H7 (cell line): ENCODE results near the gene DHFR. TPM values are rescaled to one million over a fixed set of nuclear protein-coding genes. Genes with fewer than 3 reads are reported as not detected.
"Not testable (repeated sequence)": the region's sequence is repeated elsewhere in the genome, so short reads cannot be mapped to it uniquely, and the experiment has no call there.

ENCODE experiments used
- DNase-seq: peaks from one replicate; pipeline ENCODE4 v3.0.0; 2012
- H3K27me3 ChIP-seq: 2 replicates; pipeline ENCODE4 v1.6.0; 2011; ENCODE audit warnings: mild to moderate bottlenecking, low read length; ENCODE audit not compliant: control insufficient read depth, insufficient read depth
- H3K36me3 ChIP-seq: replicated peaks from 2 replicates; pipeline ENCODE4 v1.5.1; 2011; ENCODE audit warnings: low read length; ENCODE audit not compliant: control insufficient read depth, insufficient read depth
- H3K4me3 ChIP-seq: 2 replicates; pipeline ENCODE4 v1.5.1; 2011; ENCODE audit warnings: low read depth, mild to moderate bottlenecking, control low read depth, low read length, moderate library complexity; ENCODE audit not compliant: insufficient read depth
- total RNA-seq: library from RNA; depleted of rRNA; stranded (reverse); fragments of >200 nt; shearing (Covaris generic); gene quantifications from 2 replicates; pipeline ENCODE4 v1.2.3, GENCODE V29; 2014

DHFR gene
- total RNA-seq, 1 experiment from 2014 or later: 67.6 TPM

GRCh38 chr5:80668016-80668969 is 13.5 kb upstream of the DHFR start:
- H3K27me3 ChIP-seq: no peaks in the 10 kb centered on the region
- H3K36me3 ChIP-seq: peaks cover 3% of the 10 kb centered on the region

GRCh38 chr5:80667384-80667783 is 12.6 kb upstream of the DHFR start:
- no peak for DNase-seq
- H3K27me3 ChIP-seq: no peaks in the 10 kb centered on the region
- no peaks in the 10 kb centered on the region for H3K36me3 ChIP-seq
- no peak overlapping the region for H3K4me3 ChIP-seq

More at GRCh38 chr5:80668016-80668969, 13.5 kb upstream of the DHFR start:
- DNase-seq: peak; percentile 31
- H3K4me3 ChIP-seq: no peak overlapping the region

GRCh38 chr5:80665057-80665456 is 10.3 kb upstream of the DHFR start:
- no peak overlapping the region for H3K4me3 ChIP-seq
- no peaks in the 10 kb centered on the region; the same call in 1 of the 2 replicates for H3K36me3 ChIP-seq
- H3K27me3 ChIP-seq: no peaks in the 10 kb centered on the region
- no peak for DNase-seq

GRCh38 chr5:80662108-80662507 is 7.3 kb upstream of the DHFR start:
- Histone ChIP-seq H3K36me3 (peaks cover 7% of the 10 kb centered on the region), H3K27me3 (no peaks in the 10 kb centered on the region), H3K4me3 (no peak overlapping the region)
- no peak for DNase-seq

- DNase-seq, H3K27me3 ChIP-seq, H3K36me3 ChIP-seq, H3K4me3 ChIP-seq: not testable (repeated sequence)
These were observed 5.9 kb upstream of the DHFR start for GRCh38 chr5:80660661-80661060.

- Histone ChIP-seq H3K27me3 (no peaks in the 10 kb centered on the region), H3K36me3 (peaks cover 7% of the 10 kb centered on the region), H3K4me3 (no peak overlapping the region)
- DNase-seq: no peak
These were observed 4.3 kb upstream of the DHFR start for GRCh38 chr5:80659106-80659505.

- no peaks in the 10 kb centered on the region for H3K27me3 ChIP-seq
- DNase-seq: no peak
- peaks cover 7% of the 10 kb centered on the region for H3K36me3 ChIP-seq
- H3K4me3 ChIP-seq: no peak overlapping the region
These were observed 1.6 kb upstream of the DHFR start for GRCh38 chr5:80656425-80656824.

- no peaks in the 10 kb centered on the region for H3K27me3 ChIP-seq
- no peak for DNase-seq
- peaks cover 7% of the 10 kb centered on the region for H3K36me3 ChIP-seq
- peak overlapping the region; percentile 30 for H3K4me3 ChIP-seq
These were observed 520 bp upstream of the DHFR start for GRCh38 chr5:80655231-80655774.

GRCh38 chr5:80654054-80654390 is 761 bp downstream of the DHFR start:
- DNase-seq: peak; percentile 66
- Histone ChIP-seq H3K27me3 (no peaks in the 10 kb centered on the region), H3K36me3 (peaks cover 5% of the 10 kb centered on the region), H3K4me3 (peak overlapping the region; percentile 97)

- DNase-seq: no peak
- H3K27me3 ChIP-seq: no peaks in the 10 kb centered on the region
- peaks cover 5% of the 10 kb centered on the region for H3K36me3 ChIP-seq
- peak overlapping the region; percentile 97 for H3K4me3 ChIP-seq
These were observed 1.3 kb downstream of the DHFR start for GRCh38 chr5:80653502-80653901.

- Histone ChIP-seq H3K4me3 (no peak overlapping the region), H3K36me3 (peaks cover 12% of the 10 kb centered on the region), H3K27me3 (no peaks in the 10 kb centered on the region)
- DNase-seq: no peak
These were observed 7.9 kb downstream of the DHFR start for GRCh38 chr5:80646926-80647325.

GRCh38 chr5:80644900-80645299 is 9.9 kb downstream of the DHFR start:
- no peak overlapping the region for H3K4me3 ChIP-seq
- H3K27me3 ChIP-seq: no peaks in the 10 kb centered on the region
- no peak for DNase-seq
- peaks cover 15% of the 10 kb centered on the region for H3K36me3 ChIP-seq

- H3K36me3 ChIP-seq: peaks cover 7% of the 10 kb centered on the region
These were observed 13.4 kb downstream of the DHFR start for GRCh38 chr5:80641353-80641752.

GRCh38 chr5:80634193-80634592 is 20.6 kb downstream of the DHFR start:
- Histone ChIP-seq H3K4me3 (no peak overlapping the region), H3K27me3 (no peaks in the 10 kb centered on the region), H3K36me3 (peaks cover 3% of the 10 kb centered on the region)
- DNase-seq: no peak

More at GRCh38 chr5:80641353-80641752, 13.4 kb downstream of the DHFR start:
- DNase-seq: no peak
- H3K27me3 ChIP-seq: no peaks in the 10 kb centered on the region
- no peak overlapping the region for H3K4me3 ChIP-seq

GRCh38 chr5:80632700-80633099 is 22.1 kb downstream of the DHFR start:
- Histone ChIP-seq H3K4me3 (no peak overlapping the region), H3K36me3 (peaks cover 3% of the 10 kb centered on the region), H3K27me3 (no peaks in the 10 kb centered on the region)
- DNase-seq: no peak
